ENCODE data around the gene ZNF513.
A peak's percentile ranks its signal among the peaks of the same experiment; 100 is the strongest.
"Not testable (repeated sequence)": the region's sequence is repeated elsewhere in the genome, so short reads cannot be mapped to it uniquely, and the experiment has no call there.

Gene ZNF513

DNA sequence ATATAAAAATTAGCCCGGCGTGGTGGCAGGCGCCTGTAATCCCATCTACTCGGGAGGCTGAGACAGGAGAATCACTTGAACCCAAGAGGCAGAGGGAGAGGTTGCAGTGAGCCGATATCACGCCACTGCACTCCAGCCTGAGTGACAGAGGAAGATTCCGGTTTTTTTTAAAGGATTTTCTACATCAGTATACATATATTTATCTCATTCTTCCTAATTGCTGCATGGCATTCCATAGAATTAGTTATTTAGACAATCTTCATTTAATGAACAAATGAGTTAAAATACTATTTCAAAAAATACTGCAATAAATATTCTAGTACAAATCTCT lies 26.0 kb downstream of the ZNF513 start:
- no peak for DNase-seq

GRCh38 chr2:27353762-27354596 lies 26.6 kb downstream of the ZNF513 start:
- peak; percentile 19 for DNase-seq

- DNase-seq = not testable (repeated sequence)
Measured at GRCh38 chr2:27353386-27353761, 27.2 kb downstream of the ZNF513 start.

DNA sequence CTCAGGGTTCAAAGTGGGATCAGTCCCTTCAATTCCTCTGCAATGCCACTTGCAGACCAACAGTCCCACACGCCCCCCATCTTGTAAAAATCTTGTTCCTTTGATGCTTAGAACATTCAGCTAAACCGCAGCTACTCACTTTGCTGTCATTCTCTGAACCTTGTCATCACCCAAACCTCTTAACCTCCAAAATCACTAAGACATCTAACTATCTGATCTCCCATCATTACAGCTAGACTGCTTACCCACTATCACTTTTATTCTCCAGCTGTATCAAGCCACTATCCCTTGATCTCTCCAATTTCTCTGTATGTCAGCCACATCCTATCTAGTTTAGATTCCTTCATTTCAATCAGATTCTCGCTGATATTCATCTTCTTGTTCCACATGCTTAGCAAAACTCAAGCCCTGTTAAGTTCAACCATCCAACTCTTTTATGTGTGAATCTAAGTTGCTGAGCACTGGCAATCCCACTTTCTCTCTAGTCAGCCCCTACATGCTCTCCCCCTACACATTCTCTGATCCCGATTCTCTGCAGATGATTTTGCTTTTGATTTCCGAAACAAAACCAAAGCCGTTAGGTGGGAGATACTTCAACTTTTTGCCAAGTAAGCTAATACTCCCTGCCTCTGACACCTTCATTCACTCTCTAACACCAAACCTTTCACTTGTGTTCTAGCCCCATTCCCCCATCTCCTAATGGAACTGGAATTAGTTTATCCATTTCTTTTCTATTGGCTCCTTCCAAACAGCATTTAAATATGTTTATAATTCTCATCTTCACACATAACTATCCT lies 28.5 kb downstream of the ZNF513 start:
- no peak for DNase-seq

GRCh38 chr2:27350106-27350693 lies 30.3 kb downstream of the ZNF513 start:
- DNase-seq = no peak

GRCh38 chr2:27347641-27348040 lies 32.9 kb downstream of the ZNF513 start:
- DNase-seq = no peak

- DNase-seq = no peak
Measured at GRCh38 chr2:27336173-27336572, 44.4 kb downstream of the ZNF513 start.

DNA sequence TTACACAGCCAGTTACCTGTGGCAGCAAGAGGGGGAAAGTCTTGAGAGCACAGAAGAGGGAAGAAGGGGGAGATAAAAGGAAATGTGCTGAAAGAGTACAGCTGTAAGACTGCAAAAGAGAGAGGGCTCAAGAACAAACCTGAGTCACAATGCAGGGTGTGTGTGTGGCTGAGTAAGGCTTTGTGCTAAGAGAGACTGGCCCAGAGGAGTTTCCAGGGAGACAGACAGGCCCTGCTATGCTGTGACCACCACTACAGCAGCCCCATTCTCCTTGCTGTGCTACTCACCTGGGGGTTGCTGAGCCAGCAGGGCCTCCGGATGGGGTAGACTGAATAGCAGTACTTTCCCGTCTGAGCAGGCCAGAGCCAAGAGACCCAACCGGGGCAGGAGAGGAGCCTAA lies 45.2 kb downstream of the ZNF513 start:
- DNase-seq = no peak

Measured in fibroblast of skin of right quadriceps (primary cell).